ENCODE results near the gene RARA. TPM values are rescaled to one million over a fixed set of nuclear protein-coding genes. Genes with fewer than 3 reads are reported as not detected.

RARA gene
- total and polyA plus RNA-seq, 2 of the 4 experiments (the other 2 are of a cell fraction), result 9.0 to 12.7 TPM

DNA sequence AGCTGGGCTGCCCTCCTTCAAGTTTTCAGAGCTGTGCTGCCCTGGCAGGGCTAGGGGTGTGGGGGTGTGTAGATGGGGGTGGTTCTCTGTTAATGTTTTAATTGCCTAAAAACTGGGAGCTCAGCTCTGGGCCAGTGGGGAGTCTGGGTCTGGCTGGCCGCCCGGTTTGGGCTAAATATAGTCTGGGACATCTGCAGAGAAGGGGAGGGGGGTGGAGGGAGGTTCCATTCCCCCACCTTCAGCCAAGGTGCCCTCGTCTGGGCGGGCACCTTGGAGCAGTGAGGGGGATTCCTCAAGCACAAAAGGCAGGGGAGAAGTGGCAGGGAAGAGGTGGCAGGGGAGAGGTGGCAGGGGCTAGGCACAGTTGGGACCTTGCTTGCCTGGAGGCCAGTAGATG lies 13.0 kb downstream of the RARA start:
- Histone ChIP-seq H2AK5ac (ENCODE audit: low read depth, low read length) (peak overlapping the region; percentile 99), H3K14ac (replicated peaks; ENCODE audit: low read depth, low read length) (peak overlapping the region; percentile 96), H2BK120ac (ENCODE audit: low read depth, low read length) (peak overlapping the region; percentile 92), H4K8ac (ENCODE audit: low read depth in 2 of 2, low read length in 2 of 2) (peak overlapping the region; percentile 83 to 99), H3K9ac (ENCODE audit: low read depth, low read length) (peak overlapping the region; percentile 49), H3K36me3 (ENCODE audit: control insufficient read depth, insufficient read depth, low read length) (no peaks in the 10 kb centered on the region), H3K27ac (ENCODE audit: insufficient read depth, low read length) (peak overlapping the region; percentile 78), H3K9me1 (ENCODE audit: insufficient read depth, low read length) (peaks cover 39% of the 10 kb centered on the region), H3K4me3 (ENCODE audit: insufficient read depth, low read depth, low read length) (peak overlapping the region; percentile 14; the same call in 1 of the 2 replicates), H4K5ac (ENCODE audit: low read depth, low read length) (peak overlapping the region; percentile 87), H3K56ac (ENCODE audit: extremely low read depth, insufficient read depth, low read length) (peak overlapping the region; percentile 35; the same call in 1 of the 2 replicates), H2BK20ac (ENCODE audit: low read depth, low read length) (peak overlapping the region; percentile 78; the same call in 1 of the 2 replicates), H2BK15ac (ENCODE audit: low read depth, low read length) (peak overlapping the region; percentile 79; the same call in 2 of the 3 replicates), H2BK5ac (ENCODE audit: low read depth, low read length, poor library complexity, severe bottlenecking) (peak overlapping the region; percentile 90), H3K4me2 (ENCODE audit: low read depth, low read length) (peak overlapping the region; percentile 87), H3K27me3 (ENCODE audit: control insufficient read depth, insufficient read depth, low read length) (no peaks in the 10 kb centered on the region), H3K79me1 (ENCODE audit: low read depth in 1 of 2, low read length in 2 of 2) (peaks cover 17 to 92% of the 10 kb centered on the region in 2 experiments), H3K9me3 (ENCODE audit: control insufficient read depth, insufficient read depth, low read length) (no peaks in the 10 kb centered on the region), H3K23ac (ENCODE audit: low read depth, low read length) (peak overlapping the region; percentile 98; the same call in 1 of the 2 replicates), H3K18ac (ENCODE audit: low read depth, low read length) (peak overlapping the region; percentile 75), H4K91ac (ENCODE audit: insufficient read depth, low read depth, low read length) (peak overlapping the region; percentile 96), H3K4me1 (ENCODE audit: control insufficient read depth, insufficient read depth, low read length) (peaks cover 57% of the 10 kb centered on the region), H2AFZ (replicated peaks; ENCODE audit: low read length, poor library complexity) (peak overlapping the region; percentile 92), H2AK9ac (replicated peaks; ENCODE audit: low read depth, low read length, poor library complexity) (peak overlapping the region; percentile 98), H3K4ac (ENCODE audit: low read depth, low read length) (peak overlapping the region; percentile 98), H4K20me1 (ENCODE audit: insufficient read depth, low read length) (peaks cover 67% of the 10 kb centered on the region)
- BruUV-seq (replicated peaks), result no TSS peak
- TF ChIP-seq MAFK (IDR thresholded peaks at IDR 0.05; ENCODE audit: low read depth, low read length) (no peak), RFX5 (IDR thresholded peaks at IDR 0.05; ENCODE audit: low read depth, low read length) (no peak), MXI1 (IDR thresholded peaks at IDR 0.05; ENCODE audit: borderline replicate concordance, low read depth, low read length) (no peak)
- ChIA-PET CTCF (interaction anchor here (1.1 to 2.1 kb wide), 2 partner anchors 17 to 19 kb away, joined by 3 to 6 read pairs; no protein-coding TSS in a partner anchor), POLR2A (ENCODE audit: unreplicated experiment) (no interaction called here)
- no peak for DNase-seq
- in situ Hi-C loops (cut with MboI; ENCODE audit: low sequenced_read_pairs) (no loop called here), dilution Hi-C loops (cut with HindIII; ENCODE audit: low sequenced_read_pairs, unreplicated experiment) (no loop called here), intact Hi-C loops (cut with micrococcal nuclease) (no loop called here)
- no CpG with 5 or more reads among the region's 4 CpGs for WGBS, 2 experiments (ENCODE audit: extremely low coverage in 2 of 2, insufficient read length in 1 of 2)
- ATAC-seq (ENCODE audit: low read depth), result no peak

Measured in IMR-90 (cell line).